NT2/D1 (cell line): ENCODE data around the gene MAGEA3.
"Not testable (repeated sequence)": the region's sequence is repeated elsewhere in the genome, so short reads cannot be mapped to it uniquely, and the experiment has no call there.

Experiments
- DNase-seq: peaks from one replicate; pipeline ENCODE4 v3.0.0-alpha.2; 2011; ENCODE audit warnings: low read depth, low spot score
- H3K27me3 ChIP-seq: 2 replicates; pipeline ENCODE4 v1.6.0; 2011; ENCODE audit warnings: mild to moderate bottlenecking; ENCODE audit not compliant: insufficient read length, insufficient read depth
- H3K36me3 ChIP-seq: 2 replicates; pipeline ENCODE4 v1.6.1; 2011; ENCODE audit warnings: mild to moderate bottlenecking, low read length, mixed read lengths; ENCODE audit not compliant: insufficient read depth, insufficient read length
- H3K4me1 ChIP-seq: 2 replicates; pipeline ENCODE4 v1.5.1; 2011; ENCODE audit not compliant: insufficient read depth, insufficient read length
- H3K4me3 ChIP-seq: 2 replicates; pipeline ENCODE4 v1.5.1; 2011; ENCODE audit warnings: low read depth; ENCODE audit not compliant: insufficient read length
- H3K9ac ChIP-seq: 2 replicates; pipeline ENCODE4 v1.6.0; 2011; ENCODE audit warnings: low read depth; ENCODE audit not compliant: insufficient read length
- H3K9me3 ChIP-seq: 2 replicates; pipeline ENCODE4 v1.5.1; 2011; ENCODE audit warnings: mild to moderate bottlenecking, low read length; ENCODE audit not compliant: insufficient read depth
- SUZ12 ChIP-seq: IDR thresholded peaks from 2 replicates; pipeline ENCODE4 v1.6.1; 2011; ENCODE audit not compliant: insufficient read length, insufficient read depth; ENCODE audit errors: extremely low read depth
- YY1 ChIP-seq: IDR thresholded peaks from 2 replicates; pipeline ENCODE4 v1.6.1; 2011; ENCODE audit not compliant: insufficient read length, insufficient read depth
- ZNF274 ChIP-seq: IDR thresholded peaks from 2 replicates; pipeline ENCODE4 v1.6.1; 2011; ENCODE audit warnings: mild to moderate bottlenecking, low read depth, low read length

The MAGEA3 gene

DNA sequence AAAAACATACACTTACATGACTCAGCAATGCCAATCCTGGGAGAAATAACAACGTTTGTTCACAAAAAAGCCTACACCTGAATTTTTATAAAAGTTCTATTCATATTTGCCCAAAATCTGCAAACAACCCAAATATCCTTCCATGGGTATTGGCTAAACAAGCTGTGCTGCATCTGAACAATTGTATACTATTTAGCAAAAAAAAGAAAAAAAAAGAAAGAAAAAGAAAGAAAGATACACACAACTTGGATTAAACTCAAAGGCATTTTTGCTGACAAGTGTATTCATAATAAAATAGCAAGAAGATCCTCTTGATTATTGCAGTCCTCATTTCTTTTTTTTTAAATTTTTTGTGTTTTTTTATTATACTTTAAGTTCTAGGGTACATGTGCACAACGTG lies 24.5 kb upstream of the MAGEA3 start:
- TF ChIP-seq ZNF274 = no peak
- TF ChIP-seq SUZ12 = no peak
- no peak for TF ChIP-seq YY1

DNA sequence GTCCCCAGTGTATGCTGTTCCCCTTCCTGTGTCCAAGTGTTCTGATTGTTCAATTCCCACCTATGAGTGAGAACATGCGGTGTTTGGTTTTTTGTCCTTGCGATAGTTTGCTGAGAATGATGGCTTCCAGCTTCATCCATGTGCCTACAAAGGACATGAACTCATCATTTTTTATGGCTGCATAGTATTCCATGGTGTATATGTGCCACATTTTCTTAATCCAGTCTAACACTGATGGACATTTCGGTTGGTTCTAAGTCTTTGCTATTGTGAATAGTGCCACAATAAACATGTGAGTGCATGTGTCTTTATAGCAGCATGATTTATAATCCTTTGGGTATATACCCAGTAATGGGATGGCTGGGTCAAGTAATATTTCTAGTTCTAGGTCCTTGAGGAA lies 23.9 kb upstream of the MAGEA3 start:
- H3K36me3 ChIP-seq, H3K9me3 ChIP-seq, H3K27me3 ChIP-seq, H3K4me3 ChIP-seq, H3K9ac ChIP-seq, H3K4me1 ChIP-seq, DNase-seq: not testable (repeated sequence)

More for the DNA sequence above, 24.5 kb upstream of the MAGEA3 start:
- H3K4me1 ChIP-seq = no peaks in the 10 kb centered on the region
- DNase-seq = no peak
- H3K9me3 ChIP-seq = no peaks in the 10 kb centered on the region
- H3K36me3 ChIP-seq = no peaks in the 10 kb centered on the region
- no peak overlapping the region for H3K9ac ChIP-seq
- no peaks in the 10 kb centered on the region for H3K27me3 ChIP-seq
- H3K4me3 ChIP-seq = no peak overlapping the region

DNA sequence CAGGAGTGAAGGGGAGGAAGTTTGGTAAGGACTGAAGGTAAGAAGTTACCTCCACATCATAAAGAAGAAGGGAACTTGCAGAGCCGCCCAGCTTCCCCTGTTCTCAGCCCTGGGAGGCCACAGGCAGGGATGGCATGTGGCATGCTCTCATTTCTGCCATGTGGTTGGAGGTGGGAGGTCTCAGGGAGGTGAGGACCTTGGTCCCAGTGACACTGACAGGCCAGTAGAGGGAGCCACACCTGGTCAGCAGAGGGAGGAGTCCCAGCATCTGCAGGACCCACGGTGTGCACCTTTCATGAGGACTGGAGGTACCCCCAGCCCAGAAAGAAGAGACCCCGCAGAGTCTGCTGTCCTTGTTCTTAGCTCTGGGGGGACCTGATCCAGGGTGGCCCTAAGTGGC lies 17.6 kb upstream of the MAGEA3 start:
- H3K9me3 ChIP-seq, H3K27me3 ChIP-seq, H3K9ac ChIP-seq, H3K4me1 ChIP-seq, H3K36me3 ChIP-seq, H3K4me3 ChIP-seq, DNase-seq: not testable (repeated sequence)

DNA sequence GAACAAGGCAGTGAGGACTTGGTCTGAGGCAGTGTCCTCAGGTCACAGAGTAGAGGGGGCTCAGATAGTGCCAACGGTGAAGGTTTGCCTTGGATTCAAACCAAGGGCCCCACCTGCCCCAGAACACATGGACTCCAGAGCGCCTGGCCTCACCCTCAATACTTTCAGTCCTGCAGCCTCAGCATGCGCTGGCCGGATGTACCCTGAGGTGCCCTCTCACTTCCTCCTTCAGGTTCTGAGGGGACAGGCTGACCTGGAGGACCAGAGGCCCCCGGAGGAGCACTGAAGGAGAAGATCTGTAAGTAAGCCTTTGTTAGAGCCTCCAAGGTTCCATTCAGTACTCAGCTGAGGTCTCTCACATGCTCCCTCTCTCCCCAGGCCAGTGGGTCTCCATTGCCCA lies 1.8 kb downstream of the MAGEA3 start:
- not testable (repeated sequence) for H3K9ac ChIP-seq, H3K27me3 ChIP-seq, H3K36me3 ChIP-seq, H3K9me3 ChIP-seq, H3K4me1 ChIP-seq, H3K4me3 ChIP-seq, DNase-seq

DNA sequence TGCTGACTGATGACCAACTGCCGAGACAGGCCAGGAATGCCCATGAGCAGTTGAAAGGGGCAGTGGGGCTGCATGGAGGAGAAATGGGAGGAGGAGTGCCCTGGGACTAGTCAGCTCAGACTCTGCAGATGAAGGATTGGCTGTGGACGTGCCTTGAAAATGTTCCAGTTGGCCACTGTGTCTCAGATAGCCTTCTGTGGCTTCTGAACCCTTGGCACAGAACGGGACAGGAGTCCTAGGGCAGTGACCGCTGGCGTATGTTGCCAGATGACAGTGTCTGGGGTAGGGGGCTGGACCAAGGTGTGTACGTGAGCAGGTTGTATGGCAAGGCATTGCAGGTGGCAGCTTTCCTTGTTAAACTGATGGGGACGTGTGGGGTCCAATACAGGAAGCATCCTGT lies 7.9 kb downstream of the MAGEA3 start:
- H3K4me1 ChIP-seq, H3K9me3 ChIP-seq, H3K9ac ChIP-seq, H3K36me3 ChIP-seq, H3K27me3 ChIP-seq, H3K4me3 ChIP-seq, DNase-seq: not testable (repeated sequence)

DNA sequence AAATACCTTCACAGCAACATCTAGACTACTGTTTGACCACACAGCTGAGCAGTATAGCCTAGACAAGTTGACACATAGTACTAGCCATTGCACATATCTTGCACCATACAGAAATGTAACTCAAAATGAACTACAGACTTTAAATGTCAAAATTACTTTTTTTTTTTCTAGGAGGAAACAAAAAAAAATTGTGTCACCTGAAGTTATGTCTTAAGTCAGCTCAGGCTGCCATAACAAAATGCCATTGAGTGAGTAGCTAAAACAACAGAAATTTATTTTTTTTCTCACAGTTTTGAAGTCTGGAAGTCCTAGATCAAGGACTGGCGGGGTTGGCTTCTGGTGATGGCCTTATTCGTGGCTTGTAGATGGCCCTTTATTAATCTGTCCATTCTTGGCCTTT lies 10.6 kb downstream of the MAGEA3 start, which contains the start of gene CSAG2:
Gene CSAG2, minus strand, starts transcription at position 101 of the 400 bp plus-strand sequence. CDS start 161 bp downstream, outside the sequence.
- not testable (repeated sequence) for H3K9ac ChIP-seq, H3K4me3 ChIP-seq, H3K27me3 ChIP-seq, H3K36me3 ChIP-seq, H3K9me3 ChIP-seq, H3K4me1 ChIP-seq, DNase-seq

DNA sequence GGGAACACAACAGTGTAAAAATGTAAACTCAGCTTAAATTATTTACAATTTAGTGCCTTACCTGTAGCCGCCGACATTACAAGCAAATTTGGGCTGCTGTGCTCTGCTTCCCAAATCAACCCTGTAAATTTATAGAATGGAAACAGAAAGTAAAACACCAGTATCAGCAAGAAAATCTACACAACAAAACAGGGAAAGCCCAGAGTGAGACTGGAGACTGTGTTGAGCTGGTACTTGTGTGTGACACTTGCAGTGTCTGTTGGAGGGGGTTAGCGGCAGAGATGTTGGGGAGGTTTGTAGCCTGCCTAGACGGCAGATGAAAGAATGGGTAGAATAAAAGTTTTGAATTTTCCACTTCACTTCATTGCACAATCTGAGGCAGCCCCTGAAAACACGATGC lies 14.6 kb downstream of the MAGEA3 start:
- not testable (repeated sequence) for H3K36me3 ChIP-seq, H3K9ac ChIP-seq, H3K9me3 ChIP-seq, H3K27me3 ChIP-seq, H3K4me1 ChIP-seq, DNase-seq, H3K4me3 ChIP-seq

DNA sequence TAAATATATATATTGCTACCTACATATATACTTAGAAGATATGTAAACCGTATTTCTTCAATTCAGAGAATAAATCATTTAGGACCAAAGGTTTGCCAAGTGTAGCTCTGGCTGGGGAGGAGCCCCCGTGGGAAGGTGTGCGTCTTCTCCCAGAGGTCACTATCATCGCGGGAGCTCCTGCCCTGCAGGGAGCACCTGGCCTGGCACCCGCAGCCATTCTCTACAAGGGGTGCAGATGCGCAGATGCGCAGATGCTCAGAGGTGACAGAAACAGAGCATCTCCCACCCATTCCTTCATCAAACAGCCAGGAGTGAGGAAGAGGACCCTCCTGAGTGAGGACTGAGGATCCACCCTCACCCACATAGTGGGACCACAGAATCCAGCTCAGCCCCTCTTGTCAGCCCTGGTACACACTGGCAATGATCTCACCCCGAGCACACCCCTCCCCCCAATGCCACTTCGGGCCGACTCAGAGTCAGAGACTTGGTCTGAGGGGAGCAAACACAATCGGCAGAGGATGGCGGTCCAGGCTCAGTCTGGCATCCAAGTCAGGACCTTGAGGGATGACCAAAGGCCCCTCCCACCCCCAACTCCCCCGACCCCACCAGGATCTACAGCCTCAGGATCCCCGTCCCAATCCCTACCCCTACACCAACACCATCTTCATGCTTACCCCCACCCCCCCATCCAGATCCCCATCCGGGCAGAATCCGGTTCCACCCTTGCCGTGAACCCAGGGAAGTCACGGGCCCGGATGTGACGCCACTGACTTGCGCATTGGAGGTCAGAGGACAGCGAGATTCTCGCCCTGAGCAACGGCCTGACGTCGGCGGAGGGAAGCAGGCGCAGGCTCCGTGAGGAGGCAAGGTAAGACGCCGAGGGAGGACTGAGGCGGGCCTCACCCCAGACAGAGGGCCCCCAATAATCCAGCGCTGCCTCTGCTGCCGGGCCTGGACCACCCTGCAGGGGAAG lies 15.5 kb downstream of the MAGEA3 start, which contains the start of gene MAGEA2B:
Gene MAGEA2B, plus strand, starts transcription at position 814 of the 973 bp plus-strand sequence. CDS start 2,479 bp downstream, outside the sequence.
- not testable (repeated sequence) for H3K27me3 ChIP-seq, DNase-seq, H3K9ac ChIP-seq, H3K9me3 ChIP-seq, H3K4me3 ChIP-seq, H3K4me1 ChIP-seq, H3K36me3 ChIP-seq
